ENCODE results near the gene SERPINA1.

Gene SERPINA1

DNA sequence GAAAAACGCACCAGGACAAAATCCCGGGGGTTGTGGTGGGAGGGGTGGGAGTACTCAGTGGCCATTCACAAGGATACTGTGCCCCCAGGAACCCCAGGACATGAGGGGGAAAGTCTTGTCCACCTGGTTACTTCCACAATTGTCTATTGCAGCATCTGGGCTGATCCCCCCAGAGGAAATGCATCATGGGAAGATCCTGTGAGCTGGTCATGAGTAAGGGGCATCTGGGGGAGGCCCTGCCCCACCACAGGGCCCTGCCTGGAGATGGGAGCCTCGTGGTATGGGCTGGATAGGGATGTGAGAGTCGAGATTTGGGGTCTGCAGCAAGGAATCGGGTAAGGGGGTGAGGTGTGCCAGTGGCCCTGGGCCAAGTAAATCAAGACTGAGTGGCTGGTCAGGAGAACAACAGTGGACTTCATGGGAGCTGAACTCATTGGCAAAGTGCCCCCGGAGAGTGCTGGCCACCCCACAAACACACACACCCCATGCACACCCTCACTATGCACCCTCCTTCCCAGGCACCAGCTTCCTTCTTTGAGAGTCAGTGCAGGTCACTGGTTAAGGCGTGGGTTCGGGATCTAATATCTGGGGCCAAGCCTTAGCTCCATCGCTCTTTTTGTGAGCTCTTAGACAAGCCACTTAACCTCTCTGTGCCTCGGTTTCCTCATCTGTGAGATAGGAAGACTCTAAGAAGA is 3.0 kb upstream of the SERPINA1 start:
- Mint-ChIP-seq H3K27ac (peak overlapping the region; percentile 5), H3K27me3 (peaks cover 2% of the 10 kb centered on the region), H3K9me3 (no peaks in the 10 kb centered on the region), H3K4me3 (no peak overlapping the region), H3K36me3 (no peaks in the 10 kb centered on the region), H3K4me1 (peaks cover 21% of the 10 kb centered on the region)

DNA sequence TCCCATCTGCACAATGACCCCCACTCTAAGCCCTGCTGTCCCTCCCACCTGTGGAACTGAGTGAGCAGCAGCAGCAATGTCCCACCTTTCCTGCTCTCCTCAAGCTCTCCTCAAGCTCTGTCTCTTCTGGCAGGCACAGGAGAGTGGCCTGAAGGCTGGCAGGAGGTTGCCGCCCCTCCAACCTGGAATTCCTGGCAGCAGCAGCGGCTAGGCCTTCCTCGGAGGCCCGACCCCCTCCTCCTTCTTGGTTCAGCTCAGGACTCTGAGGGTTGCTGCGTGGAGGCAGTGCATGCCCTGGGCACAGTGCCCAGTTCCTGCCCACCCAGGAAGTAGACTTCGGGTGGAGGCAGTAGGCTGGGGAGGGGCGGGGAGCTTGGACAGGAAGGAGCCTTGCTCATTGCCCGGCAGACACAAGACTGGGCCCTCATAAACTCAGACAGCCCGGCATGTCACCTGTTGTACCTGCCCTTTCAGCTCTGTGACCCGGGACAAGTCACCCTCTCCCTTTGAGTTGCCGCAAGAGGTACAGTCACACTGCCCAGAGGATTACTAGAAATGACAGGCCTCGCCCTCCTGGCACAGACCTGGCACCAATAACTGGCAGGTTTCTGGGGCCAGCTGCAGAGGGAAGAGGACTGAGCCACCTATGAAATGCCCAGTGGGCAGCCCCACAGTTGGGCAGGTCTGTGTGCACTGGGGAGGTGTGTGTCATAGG is 2.1 kb upstream of the SERPINA1 start:
- Mint-ChIP-seq H3K27ac (no peak overlapping the region), H3K4me1 (peaks cover 21% of the 10 kb centered on the region), H3K4me3 (no peak overlapping the region)

DNA sequence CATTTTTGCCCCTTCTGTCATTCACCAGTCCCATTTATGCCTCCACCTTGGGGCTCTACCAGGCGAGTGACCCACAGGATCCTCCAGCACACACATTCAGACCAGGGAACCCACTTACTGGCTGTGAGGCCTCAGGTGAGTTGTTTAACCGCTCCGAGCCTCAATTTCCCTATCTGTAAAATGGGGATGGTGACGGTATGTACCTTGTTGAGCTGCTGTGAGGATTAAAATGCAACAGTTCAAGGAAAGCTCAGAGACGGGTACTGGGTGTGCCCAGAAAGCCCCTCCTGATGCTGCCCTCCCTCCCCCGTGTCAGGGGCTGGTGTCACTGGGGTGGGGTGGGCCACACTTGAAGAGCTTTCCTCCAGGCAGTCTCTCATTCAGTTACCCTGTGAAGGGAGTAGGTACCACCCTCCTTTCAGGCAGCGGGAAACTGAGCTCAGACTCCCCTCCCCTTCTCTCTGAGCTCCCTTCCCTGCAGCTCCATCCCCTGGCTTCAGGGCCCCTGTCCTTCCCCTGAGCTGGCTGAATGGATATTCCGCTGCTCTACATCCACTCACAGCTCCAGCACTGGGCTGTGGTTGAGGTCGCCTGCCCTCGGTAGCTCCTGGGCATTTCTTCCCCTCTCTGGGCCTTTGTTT is 1.4 kb upstream of the SERPINA1 start:
- Mint-ChIP-seq H3K36me3 (no peaks in the 10 kb centered on the region), H3K27ac (no peak overlapping the region), H3K9me3 (no peaks in the 10 kb centered on the region), H3K27me3 (no peaks in the 10 kb centered on the region), H3K4me3 (no peak overlapping the region), H3K4me1 (peaks cover 21% of the 10 kb centered on the region)

More for the DNA sequence above, 2.1 kb upstream of the SERPINA1 start:
- no peaks in the 10 kb centered on the region for H3K27me3 Mint-ChIP-seq
- no peaks in the 10 kb centered on the region for H3K36me3 Mint-ChIP-seq
- H3K9me3 Mint-ChIP-seq = no peaks in the 10 kb centered on the region

DNA sequence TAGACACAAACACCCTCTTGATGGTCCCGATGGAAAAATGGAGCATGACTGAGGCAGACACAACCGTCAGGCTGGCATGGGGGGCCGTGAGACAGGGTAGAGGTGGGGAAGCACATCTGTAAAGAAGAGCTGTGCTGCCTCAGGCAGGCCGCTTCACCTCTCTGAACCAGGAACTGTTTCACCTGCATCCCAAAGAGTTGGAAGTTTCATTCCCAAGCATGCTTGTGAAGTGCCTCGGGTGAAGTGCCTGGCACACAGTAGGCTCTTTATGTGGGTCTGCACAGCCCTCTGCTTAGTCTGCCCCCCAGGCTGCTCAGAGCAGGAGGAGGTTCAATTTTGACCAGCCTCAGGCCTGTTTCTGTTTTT is 685 bp upstream of the SERPINA1 start:
- no peak overlapping the region for H3K27ac Mint-ChIP-seq
- H3K4me3 Mint-ChIP-seq = no peak overlapping the region
- H3K9me3 Mint-ChIP-seq = no peaks in the 10 kb centered on the region
- H3K27me3 Mint-ChIP-seq = no peaks in the 10 kb centered on the region
- peaks cover 21% of the 10 kb centered on the region for H3K4me1 Mint-ChIP-seq
- no peaks in the 10 kb centered on the region for H3K36me3 Mint-ChIP-seq

DNA sequence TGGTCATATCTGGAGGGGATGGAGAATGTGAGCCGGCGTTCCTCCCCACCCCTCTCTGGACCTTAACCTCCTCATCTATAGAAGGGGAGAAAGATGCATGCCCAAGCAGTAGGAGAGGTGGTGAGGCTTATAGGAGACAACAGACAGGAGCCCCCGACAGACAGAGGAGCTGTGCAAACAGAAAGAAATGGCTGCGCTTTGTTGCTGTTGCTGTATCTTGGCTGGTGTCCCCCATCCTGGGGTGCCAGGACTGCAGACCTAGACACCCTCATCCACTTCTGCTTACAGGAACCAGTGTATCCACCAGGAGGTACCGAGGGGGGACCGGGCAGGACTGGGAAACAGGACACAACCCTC is 397 bp downstream of the SERPINA1 start:
- Mint-ChIP-seq H3K4me1 (peaks cover 12% of the 10 kb centered on the region), H3K36me3 (no peaks in the 10 kb centered on the region), H3K9me3 (no peaks in the 10 kb centered on the region), H3K27ac (no peak overlapping the region), H3K27me3 (no peaks in the 10 kb centered on the region), H3K4me3 (no peak overlapping the region)

DNA sequence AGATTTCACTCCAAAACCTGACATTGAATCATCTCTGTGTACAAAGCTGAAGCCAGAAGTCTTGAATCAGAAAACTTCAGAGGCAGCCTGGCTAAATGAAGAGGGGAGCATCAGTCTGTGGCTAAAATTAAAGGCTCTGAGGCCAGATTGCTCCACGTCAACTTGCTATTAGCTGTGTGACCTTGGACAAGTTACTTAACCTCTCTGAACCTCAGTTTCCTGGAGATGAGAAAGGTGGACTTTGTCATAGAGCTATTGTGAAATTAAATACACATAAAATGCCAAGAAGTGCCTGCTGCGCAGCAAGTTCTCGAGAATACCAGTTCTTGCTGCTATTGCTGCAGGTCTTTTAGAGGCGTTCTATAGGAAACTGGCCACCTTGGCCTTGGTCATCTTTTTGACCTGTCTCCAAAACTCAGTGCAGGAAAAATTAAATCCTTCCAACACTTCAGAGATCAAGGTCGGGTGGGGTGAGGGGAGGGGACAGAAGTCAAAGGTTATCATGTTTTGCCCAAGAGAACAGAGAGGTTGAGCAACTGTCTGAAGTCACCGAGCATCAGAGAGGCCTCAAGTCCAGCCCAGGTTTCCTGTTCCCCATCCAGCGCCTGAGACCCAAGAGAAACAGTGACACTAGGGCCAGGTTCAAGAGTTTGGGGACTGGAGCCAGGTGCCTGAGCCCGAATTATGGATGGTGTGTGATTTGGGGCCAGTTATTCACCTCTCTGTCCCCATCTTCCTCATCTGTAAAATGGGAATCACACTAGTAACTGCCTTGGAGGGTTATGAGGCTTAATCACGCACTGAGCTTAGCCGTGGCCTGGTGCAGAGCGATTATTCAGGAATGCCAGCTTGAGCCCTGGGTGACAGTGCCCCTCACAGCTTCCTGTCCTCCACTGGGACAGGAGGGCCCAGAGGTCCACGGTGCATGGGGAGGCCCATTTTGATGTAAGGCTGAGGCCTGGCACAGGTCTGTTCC is 1.1 kb downstream of the SERPINA1 start:
- H3K9me3 Mint-ChIP-seq = no peaks in the 10 kb centered on the region
- H3K4me3 Mint-ChIP-seq = no peak overlapping the region
- peaks cover 11% of the 10 kb centered on the region for H3K4me1 Mint-ChIP-seq
- no peaks in the 10 kb centered on the region for H3K27me3 Mint-ChIP-seq
- no peak overlapping the region for H3K27ac Mint-ChIP-seq
- no peaks in the 10 kb centered on the region for H3K36me3 Mint-ChIP-seq

DNA sequence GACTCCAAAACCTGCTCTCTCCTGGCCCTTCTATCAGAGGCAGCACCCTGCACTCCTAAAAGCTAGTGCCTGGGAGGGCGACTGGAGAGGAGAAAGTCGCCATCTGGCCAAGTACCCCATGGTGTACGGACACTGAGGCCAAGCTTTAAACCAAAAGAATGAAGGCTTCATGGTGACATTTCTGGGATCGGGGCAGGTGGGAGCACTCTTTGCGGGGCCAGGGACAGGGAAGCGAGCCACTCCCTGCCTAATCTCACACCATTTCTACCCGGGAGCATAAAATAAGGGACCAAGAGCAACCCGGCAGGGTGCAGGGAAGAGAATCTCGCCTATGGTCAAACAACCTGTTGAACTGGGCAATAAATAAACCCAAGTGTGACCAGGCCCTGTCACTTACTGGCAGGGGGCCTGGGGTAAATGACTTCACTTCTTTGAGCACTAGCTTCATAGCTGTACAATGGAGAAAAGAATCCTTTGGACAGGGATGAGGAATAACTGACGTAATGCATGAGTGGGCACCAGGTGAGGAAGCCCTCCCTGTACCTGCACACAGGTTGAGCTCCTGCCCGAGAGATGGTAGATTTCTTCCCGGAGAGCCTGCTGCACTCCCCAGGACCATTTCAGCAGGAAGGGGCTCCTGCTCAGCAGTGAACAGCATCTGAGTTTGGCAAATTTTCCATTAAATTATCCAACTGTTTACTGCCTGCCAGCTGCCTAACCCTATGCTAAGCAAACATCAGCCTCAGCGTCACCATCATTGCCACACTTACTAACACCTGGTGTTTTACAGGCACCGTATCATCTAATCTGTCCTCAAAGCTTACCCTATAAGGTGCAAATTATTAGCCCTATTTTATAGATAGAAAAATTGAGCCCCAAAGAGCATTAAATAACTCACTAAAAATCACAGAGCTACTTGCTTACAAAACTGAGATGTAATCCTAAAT is 2.0 kb downstream of the SERPINA1 start:
- Mint-ChIP-seq H3K4me1 (peaks cover 4% of the 10 kb centered on the region), H3K27ac (no peak overlapping the region), H3K4me3 (no peak overlapping the region), H3K36me3 (no peaks in the 10 kb centered on the region), H3K9me3 (no peaks in the 10 kb centered on the region), H3K27me3 (no peaks in the 10 kb centered on the region)

DNA sequence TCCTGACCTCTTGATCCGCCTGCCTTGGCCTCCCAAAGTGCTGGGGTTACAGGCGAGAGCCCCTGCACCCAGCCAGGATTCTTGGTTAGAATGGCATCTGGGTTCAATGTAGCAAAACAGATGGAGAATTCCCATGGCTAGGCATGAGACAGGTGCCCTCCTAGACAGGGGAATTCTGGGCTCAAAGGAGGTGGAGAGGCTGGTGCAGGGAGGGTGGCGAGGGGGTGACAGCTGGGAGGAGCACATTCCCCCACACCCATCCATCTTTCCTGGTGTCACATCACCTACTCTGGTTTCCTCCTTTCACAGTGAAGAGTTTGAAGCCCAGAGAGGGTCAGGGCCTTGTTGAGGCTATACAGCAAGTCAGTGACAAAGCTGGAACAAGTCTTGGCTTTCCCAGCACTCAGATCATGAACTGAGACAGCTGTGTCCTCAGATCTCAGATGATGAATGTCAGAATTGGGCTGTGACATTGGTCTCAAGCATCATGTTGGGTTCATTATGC is 2.8 kb downstream of the SERPINA1 start:
- Mint-ChIP-seq H3K27ac (no peak overlapping the region), H3K27me3 (no peaks in the 10 kb centered on the region), H3K36me3 (no peaks in the 10 kb centered on the region), H3K4me1 (no peaks in the 10 kb centered on the region), H3K4me3 (no peak overlapping the region), H3K9me3 (no peaks in the 10 kb centered on the region)

DNA sequence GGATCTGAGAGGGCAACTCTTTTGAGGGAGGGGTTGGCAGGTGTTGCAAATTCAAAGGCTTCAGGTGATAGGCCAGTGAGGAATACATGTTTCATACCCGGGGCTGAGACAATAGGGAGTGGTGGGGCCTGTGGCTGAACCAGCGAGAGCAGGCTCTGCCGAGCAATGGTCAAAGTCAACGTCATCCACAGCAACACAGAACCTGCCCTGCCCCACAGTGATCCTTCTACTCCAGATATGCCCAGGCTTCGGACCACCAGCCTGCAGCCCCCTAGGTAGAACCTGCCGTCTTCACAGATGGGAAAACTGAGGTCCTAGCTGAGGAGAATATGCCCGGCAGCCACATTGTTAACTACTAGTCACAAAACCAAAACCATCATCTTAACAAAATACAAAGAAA is 4.1 kb downstream of the SERPINA1 start:
- no peak overlapping the region for H3K4me3 Mint-ChIP-seq

DNA sequence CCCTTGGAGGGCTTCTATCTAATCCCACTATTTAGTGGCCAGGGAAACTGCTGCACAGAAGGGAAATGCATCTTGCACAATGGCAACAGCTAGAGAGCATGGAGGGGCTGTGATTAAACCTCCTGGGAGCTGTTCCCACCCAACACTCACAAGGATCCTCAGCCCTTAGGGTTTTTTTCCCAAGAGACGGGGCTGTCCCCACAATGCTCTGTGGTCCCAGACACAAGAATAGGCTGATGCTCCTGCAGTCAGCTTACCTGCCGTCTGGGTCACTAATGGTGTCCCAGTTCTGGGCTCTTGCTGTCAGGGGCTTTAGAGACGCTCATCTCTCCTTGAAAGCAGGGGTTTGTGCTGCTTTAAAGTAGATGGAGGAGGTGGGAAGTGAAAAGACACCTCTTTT is 4.6 kb downstream of the SERPINA1 start:
- no peak overlapping the region for H3K4me3 Mint-ChIP-seq
- no peaks in the 10 kb centered on the region for H3K9me3 Mint-ChIP-seq
- H3K36me3 Mint-ChIP-seq = no peaks in the 10 kb centered on the region
- no peaks in the 10 kb centered on the region for H3K27me3 Mint-ChIP-seq
- H3K4me1 Mint-ChIP-seq = no peaks in the 10 kb centered on the region
- no peak overlapping the region for H3K27ac Mint-ChIP-seq

More for the DNA sequence above, 4.1 kb downstream of the SERPINA1 start:
- no peaks in the 10 kb centered on the region for H3K36me3 Mint-ChIP-seq
- H3K4me1 Mint-ChIP-seq = no peaks in the 10 kb centered on the region
- H3K27me3 Mint-ChIP-seq = no peaks in the 10 kb centered on the region
- no peaks in the 10 kb centered on the region for H3K9me3 Mint-ChIP-seq
- no peak overlapping the region for H3K27ac Mint-ChIP-seq

DNA sequence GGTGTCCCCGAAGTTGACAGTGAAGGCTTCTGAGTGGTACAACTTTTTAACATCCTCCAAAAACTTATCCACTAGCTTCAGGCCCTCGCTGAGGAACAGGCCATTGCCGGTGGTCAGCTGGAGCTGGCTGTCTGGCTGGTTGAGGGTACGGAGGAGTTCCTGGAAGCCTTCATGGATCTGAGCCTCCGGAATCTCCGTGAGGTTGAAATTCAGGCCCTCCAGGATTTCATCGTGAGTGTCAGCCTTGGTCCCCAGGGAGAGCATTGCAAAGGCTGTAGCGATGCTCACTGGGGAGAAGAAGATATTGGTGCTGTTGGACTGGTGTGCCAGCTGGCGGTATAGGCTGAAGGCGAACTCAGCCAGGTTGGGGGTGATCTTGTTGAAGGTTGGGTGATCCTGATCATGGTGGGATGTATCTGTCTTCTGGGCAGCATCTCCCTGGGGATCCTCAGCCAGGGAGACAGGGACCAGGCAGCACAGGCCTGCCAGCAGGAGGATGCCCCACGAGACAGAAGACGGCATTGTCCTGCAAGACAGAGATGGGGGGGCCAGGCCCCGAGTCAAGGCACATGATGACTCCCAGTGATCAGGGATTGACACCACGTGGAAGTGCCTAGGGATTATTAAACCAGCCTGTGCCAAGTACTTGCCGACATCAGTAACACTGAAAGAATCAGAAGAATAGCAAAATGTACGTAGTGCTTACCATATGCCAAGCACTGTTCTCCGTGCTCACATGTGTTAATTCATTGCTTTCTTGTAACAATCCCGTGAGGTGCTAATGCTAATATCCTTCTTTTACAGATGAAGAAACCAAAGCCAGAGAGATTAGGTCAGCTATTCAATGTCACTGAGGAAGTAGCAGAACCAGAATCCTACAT is 5.4 kb downstream of the SERPINA1 start:
- H3K27me3 Mint-ChIP-seq = no peaks in the 10 kb centered on the region
- H3K27ac Mint-ChIP-seq = no peak overlapping the region
- no peaks in the 10 kb centered on the region for H3K9me3 Mint-ChIP-seq
- H3K36me3 Mint-ChIP-seq = no peaks in the 10 kb centered on the region
- no peak overlapping the region for H3K4me3 Mint-ChIP-seq
- H3K4me1 Mint-ChIP-seq = no peaks in the 10 kb centered on the region

DNA sequence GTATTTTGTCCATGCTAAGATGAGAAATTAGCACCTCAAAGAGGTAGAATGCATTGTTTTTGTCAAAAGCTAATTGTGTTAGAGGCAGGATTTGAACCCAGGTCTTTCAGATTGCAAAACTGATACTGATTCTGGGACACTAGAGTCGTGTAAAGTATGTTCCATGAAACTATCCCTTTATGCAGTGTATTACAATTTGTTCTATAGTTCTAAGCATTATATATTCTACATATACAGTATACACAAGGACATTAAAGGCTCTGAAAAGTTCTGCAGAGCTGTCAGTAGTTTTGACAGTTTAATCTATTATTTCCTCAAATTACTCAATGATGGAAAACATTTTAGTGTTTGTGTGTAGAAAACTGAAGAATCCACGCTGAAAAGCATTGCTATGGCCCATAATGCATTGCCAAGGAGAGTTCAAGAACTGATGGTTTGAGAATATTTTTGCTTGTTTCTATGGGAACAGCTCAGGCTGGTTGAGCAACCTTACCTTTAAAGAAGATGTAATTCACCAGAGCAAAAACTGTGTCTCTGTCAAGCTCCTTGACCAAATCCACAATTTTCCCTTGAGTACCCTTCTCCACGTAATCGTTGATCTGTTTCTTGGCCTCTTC is 6.2 kb downstream of the SERPINA1 start:
- Mint-ChIP-seq H3K4me3 (no peak overlapping the region), H3K27me3 (no peaks in the 10 kb centered on the region), H3K9me3 (no peaks in the 10 kb centered on the region), H3K36me3 (no peaks in the 10 kb centered on the region), H3K27ac (no peak overlapping the region), H3K4me1 (no peaks in the 10 kb centered on the region)

DNA sequence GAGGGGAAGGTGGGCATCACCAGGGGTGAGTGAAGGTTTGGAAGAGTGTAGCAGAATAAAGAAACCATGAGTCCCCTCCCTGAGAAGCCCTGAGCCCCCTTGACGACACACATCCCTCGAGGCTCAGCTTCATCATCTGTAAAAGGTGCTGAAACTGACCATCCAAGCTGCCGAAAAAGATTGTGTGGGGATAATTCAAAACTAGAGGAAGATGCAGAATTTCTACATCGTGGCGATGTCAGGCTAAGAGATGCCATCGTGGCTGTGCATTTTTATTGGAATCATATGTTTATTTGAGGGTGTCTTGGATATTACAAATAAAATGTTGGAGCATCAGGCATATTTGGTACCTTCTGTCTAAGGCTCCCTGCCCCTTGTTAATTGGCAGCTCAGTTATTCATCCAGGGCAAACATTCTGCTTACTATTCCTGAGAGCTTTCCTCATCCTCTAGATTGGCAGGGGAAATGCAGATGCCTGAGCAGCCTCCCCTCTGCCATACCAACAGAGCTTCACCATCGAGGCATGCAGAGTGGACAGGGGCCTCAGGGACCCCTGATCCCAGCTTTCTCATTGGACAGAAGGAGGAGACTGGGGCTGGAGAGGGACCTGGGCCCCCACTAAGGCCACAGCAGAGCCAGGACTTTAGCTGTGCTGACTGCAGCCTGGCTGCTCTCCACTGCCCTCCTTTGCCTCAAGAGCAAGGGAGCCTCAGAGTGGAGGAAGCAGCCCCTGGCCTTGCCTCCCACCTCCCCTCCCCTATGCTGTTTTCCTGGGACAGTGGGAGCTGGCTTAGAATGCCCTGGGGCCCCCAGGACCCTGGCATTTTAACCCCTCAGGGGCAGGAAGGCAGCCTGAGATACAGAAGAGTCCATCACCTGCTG is 7.0 kb downstream of the SERPINA1 start:
- Mint-ChIP-seq H3K9me3 (no peaks in the 10 kb centered on the region), H3K36me3 (no peaks in the 10 kb centered on the region), H3K27ac (no peak overlapping the region), H3K4me1 (no peaks in the 10 kb centered on the region), H3K27me3 (peaks cover 2% of the 10 kb centered on the region), H3K4me3 (no peak overlapping the region)
